Measurements from ENCODE around the gene MON2. TPM values are rescaled to one million over a fixed set of nuclear protein-coding genes. Genes with fewer than 3 reads are reported as not detected.
"Not testable (repeated sequence)": the region's sequence is repeated elsewhere in the genome, so short reads cannot be mapped to it uniquely, and the experiment has no call there.

Gene MON2
- total RNA-seq, 1 experiment from 2014 or later = 30.1 TPM

- peaks cover 10% of the 10 kb centered on the region; the same call in 1 of the 2 replicates for H3K9me3 ChIP-seq (ENCODE audit: control insufficient read depth, insufficient read depth, low read depth, low read length)
- no TSS peak for BruUV-seq (replicated peaks)
- ATAC-seq (no peak), DNase-seq (ENCODE audit: low read depth, low spot score) (no peak)
- H3K4me3 ChIP-seq (ENCODE audit: low read depth in 2 of 2, low read length in 2 of 2) = no peak overlapping the region
- H3K27me3 ChIP-seq (ENCODE audit: control insufficient read depth, insufficient read depth, low read length) = no peaks in the 10 kb centered on the region
- intact Hi-C loops (cut with micrococcal nuclease; ENCODE audit: unreplicated experiment) (no loop called here), in situ Hi-C loops (cut with HindIII; ENCODE audit: low pct_unique_long_range_greater_than_20kb, low sequenced_read_pairs) (no loop called here)
- no peak overlapping the region for H3K27ac ChIP-seq (ENCODE audit: low read length)
- TF ChIP-seq, protein P1, sequence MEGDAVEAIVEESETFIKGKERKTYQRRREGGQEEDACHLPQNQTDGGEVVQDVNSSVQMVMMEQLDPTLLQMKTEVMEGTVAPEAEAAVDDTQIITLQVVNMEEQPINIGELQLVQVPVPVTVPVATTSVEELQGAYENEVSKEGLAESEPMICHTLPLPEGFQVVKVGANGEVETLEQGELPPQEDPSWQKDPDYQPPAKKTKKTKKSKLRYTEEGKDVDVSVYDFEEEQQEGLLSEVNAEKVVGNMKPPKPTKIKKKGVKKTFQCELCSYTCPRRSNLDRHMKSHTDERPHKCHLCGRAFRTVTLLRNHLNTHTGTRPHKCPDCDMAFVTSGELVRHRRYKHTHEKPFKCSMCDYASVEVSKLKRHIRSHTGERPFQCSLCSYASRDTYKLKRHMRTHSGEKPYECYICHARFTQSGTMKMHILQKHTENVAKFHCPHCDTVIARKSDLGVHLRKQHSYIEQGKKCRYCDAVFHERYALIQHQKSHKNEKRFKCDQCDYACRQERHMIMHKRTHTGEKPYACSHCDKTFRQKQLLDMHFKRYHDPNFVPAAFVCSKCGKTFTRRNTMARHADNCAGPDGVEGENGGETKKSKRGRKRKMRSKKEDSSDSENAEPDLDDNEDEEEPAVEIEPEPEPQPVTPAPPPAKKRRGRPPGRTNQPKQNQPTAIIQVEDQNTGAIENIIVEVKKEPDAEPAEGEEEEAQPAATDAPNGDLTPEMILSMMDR (IDR thresholded peaks at IDR 0.05) = no peak
- TF ChIP-seq SIN3A (IDR thresholded peaks at IDR 0.05; ENCODE audit: borderline replicate concordance, insufficient read depth, low read depth, low read length) (no peak), POLR2AphosphoS5 (IDR thresholded peaks at IDR 0.05; ENCODE audit: low read depth, low read length) (no peak), REST (IDR thresholded peaks at IDR 0.05; ENCODE audit: insufficient read depth in 1 of 2, low read depth in 2 of 2, low read length in 1 of 2) (no peak), TCF7L2 (IDR thresholded peaks at IDR 0.05; ENCODE audit: low read depth, low read length) (no peak)
- H3K4me1 ChIP-seq (ENCODE audit: control insufficient read depth, insufficient read depth, low read length) = no peaks in the 10 kb centered on the region
- ChIA-PET CTCF (no interaction called here), POLR2A (no interaction called here)
- H3K36me3 ChIP-seq (ENCODE audit: control insufficient read depth, insufficient read depth, low read length) = no peaks in the 10 kb centered on the region
Measured at GRCh38 chr12:62459976-62460375, 6.7 kb upstream of the MON2 start.

DNA sequence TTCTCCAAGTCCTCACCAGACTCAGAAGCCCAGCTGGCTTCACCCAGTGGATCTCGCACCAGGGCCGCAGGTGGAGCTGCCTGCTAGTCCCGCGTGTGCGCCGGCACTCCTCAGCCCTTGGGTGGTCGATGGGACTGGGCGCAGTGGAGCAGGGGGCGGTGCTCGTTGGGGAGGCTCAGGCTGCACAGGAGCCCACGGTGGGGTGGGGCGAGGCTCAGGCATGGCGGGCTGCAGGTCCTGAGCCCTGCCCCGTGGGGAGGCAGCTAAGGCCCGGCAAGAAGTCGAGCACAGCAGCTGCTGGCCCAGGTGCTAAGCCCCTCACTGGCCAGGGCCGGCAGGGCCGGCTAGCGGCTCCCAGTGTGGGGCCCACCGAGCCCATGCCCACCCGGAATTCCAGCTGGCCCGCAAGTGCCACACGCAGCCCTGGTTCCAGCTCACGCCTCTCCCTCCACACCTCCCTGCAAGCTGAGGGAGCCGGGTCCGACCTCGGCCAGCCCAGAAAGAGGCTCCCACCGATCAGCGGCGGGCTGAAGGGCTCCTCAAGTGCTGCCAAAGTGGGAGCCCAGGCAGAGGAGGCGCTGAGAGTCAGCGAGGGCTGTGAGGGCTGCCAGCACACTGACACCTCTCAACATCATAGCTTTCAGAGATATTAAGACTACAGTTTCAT is 5.3 kb upstream of the MON2 start:
- in situ Hi-C loops (cut with HindIII; ENCODE audit: low pct_unique_long_range_greater_than_20kb, low sequenced_read_pairs); H3K27ac ChIP-seq (ENCODE audit: low read length); intact Hi-C loops (cut with micrococcal nuclease; ENCODE audit: unreplicated experiment); H3K36me3 ChIP-seq (ENCODE audit: control insufficient read depth, insufficient read depth, low read length); DNase-seq (ENCODE audit: low read depth, low spot score); POLR2A ChIA-PET; ATAC-seq; BruUV-seq (replicated peaks); H3K4me1 ChIP-seq (ENCODE audit: control insufficient read depth, insufficient read depth, low read length); H3K9me3 ChIP-seq (ENCODE audit: control insufficient read depth, insufficient read depth, low read depth, low read length); CTCF ChIA-PET; H3K4me3 ChIP-seq (ENCODE audit: low read depth in 2 of 2, low read length in 2 of 2); H3K27me3 ChIP-seq (ENCODE audit: control insufficient read depth, insufficient read depth, low read length): not testable (repeated sequence)

DNA sequence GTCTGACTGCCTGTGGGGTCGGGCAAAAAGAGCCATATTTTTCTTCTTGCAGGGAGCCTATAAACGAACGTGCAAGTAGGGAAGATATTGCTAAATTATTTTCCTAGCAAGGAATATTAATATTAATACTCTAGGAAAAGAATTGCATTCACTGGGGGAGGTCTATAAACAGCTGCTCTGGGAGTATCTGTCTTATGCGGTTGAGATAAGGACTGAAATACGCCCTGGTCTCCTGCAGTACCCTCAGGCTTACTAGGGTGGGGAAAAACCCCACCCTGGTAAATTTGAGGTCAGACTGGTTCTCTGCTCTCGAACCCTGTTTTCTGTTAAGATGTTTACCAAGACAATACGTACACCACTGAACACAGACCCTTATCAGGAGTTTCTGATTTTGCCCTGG is 3.4 kb upstream of the MON2 start:
- intact Hi-C loops (cut with micrococcal nuclease; ENCODE audit: unreplicated experiment); H3K27ac ChIP-seq (ENCODE audit: low read length); CTCF ChIA-PET; in situ Hi-C loops (cut with HindIII; ENCODE audit: low pct_unique_long_range_greater_than_20kb, low sequenced_read_pairs); H3K4me3 ChIP-seq (ENCODE audit: low read depth in 2 of 2, low read length in 2 of 2); H3K4me1 ChIP-seq (ENCODE audit: control insufficient read depth, insufficient read depth, low read length); H3K9me3 ChIP-seq (ENCODE audit: control insufficient read depth, insufficient read depth, low read depth, low read length); BruUV-seq (replicated peaks); DNase-seq (ENCODE audit: low read depth, low spot score); ATAC-seq; H3K27me3 ChIP-seq (ENCODE audit: control insufficient read depth, insufficient read depth, low read length); POLR2A ChIA-PET; H3K36me3 ChIP-seq (ENCODE audit: control insufficient read depth, insufficient read depth, low read length): not testable (repeated sequence)
